ENCODE results near the gene TSC22D3.
"Not testable (repeated sequence)": the region's sequence is repeated elsewhere in the genome, so short reads cannot be mapped to it uniquely, and the experiment has no call there.

The TSC22D3 gene

DNA sequence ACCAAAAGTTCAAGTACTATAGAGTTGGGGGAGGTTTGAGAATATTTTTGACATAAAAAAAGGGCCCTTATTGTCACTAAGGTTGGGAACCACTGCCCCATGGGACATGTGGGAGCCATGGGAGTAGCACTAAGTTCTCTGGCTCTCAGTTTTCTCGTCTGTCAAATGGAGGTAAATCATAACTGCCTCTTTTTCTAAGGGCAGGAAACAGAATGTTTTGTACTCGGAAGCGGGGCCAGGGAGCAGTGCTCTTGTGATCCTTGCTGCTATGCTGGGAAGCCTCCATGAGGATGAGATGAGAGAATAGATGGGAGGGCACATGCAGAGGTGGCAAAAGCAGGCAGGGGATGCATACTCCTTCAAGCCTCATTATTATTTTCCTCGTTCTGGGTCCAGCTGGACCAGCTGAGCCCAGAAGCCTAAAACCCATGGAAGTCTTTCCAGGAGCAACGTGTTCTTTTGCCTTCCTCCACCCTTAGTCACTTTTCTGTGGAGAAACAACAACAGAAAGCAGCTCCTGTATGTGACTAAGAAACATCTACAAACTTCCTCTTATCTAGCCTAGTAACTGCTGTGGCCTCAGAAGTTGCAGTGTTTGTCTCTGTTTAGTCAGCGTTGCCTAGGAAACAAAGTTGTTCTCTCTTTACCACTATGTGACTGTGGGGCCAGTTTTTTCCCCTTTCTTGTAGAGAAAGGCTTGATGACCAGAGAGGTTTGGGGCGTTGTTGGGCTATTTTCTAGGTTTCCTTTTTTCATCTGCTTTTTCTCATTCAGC, 64.8 kb downstream of the TSC22D3 start:
- no peak for DNase-seq

DNA sequence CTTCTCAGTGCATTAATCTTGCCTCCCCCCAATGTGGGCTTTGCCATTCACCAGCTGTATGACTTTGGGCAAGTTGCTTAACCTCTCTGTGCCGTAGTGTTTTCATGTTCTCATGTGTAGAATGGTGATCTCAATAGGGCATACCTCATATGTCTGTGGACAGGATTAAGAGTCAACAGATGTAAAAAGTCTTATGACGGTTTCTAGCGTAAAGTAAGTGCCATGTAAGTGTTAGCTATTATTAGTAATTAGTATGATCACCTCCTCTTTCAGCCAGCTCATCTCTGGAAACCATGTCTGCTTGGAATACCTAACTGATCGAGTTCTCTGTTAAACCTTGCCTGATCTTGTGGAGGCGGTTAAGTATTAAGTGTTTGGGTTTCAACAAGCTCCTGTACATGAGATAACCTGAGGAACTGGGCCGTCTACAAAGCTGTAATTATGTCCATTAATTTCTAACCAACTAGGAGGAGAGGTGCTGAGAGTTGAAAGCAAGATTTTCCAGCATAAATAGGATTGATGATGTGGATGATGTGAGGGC, 66.3 kb downstream of the TSC22D3 start:
- no peak for DNase-seq

DNA sequence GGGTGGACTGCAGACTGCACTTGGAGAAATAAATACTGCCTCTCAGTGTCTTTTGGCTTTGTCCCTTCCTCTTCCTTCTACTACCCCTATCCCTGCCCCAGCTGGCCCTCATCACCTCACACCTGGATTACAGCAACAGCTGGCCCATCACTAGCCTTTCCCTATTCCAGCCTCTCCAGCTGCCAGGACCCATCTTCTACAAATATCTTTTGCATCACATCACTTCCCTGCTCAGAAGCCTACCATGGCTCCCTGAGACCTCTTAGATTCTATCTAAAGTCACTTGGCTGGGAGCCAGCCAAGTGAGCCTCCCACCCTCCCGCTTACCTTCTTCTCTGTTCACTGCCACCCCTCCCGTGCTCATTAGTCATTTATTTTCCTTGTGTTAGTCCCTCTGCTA, 66.8 kb downstream of the TSC22D3 start:
- no peak for DNase-seq

DNA sequence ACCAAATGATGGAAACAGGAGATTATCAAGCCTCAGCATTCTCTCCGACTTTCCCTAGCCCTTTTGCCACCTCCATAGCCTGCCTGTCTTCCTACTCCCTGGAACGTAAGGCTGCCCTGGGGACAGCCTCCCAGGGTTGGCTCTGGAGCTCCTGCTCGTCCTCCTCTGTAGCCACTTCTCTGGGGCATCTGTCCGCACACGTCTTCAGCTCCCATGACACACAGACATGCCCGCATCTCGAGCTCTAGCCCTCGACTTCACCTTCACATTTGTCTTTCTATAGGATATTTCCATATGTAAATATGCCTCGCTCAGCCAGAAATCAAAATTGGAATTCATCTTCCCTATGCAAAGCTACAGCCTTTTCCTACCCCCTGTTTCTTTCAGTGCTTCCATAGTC, 67.7 kb downstream of the TSC22D3 start:
- DNase-seq, result no peak

DNA sequence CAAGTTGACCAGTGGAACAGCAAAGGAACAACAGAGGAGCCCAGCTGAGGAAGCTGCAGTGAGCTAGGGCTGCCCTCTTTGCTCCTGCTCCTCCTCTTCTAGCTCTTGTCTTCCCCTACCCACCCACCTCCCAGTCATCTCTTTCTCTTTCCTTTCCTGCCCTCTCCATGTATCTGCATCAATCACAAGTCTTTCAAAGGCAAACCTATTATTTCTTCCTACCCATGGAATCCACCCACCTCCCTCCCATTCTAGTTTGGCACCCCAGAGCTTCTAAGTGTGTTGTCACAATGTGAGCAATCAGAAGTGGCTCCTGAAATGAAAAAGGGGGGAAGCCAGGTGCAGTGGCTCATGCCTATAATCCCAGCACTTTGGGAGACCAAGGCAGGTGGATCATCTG, 69.3 kb downstream of the TSC22D3 start:
- DNase-seq, result no peak

DNA sequence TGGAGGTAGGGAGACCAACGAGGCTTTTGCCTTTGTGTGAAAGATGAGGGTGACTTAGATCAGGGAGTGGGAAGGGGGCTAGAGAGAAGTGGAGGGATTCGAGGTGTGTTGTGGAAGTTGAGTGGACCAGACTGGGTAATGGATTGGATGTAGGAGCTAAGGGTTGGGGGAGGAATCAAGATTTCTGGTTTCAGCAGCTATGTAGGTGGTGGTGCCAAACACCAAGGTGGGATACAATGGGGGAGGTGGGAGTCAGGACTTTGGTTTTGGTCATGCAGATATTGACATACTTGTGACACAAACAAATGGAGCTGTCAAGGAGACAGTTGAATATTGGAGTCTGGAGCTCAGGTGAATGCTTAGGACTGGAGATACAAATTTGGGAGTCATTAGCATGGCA, 71.0 kb downstream of the TSC22D3 start:
- no peak for DNase-seq

DNA sequence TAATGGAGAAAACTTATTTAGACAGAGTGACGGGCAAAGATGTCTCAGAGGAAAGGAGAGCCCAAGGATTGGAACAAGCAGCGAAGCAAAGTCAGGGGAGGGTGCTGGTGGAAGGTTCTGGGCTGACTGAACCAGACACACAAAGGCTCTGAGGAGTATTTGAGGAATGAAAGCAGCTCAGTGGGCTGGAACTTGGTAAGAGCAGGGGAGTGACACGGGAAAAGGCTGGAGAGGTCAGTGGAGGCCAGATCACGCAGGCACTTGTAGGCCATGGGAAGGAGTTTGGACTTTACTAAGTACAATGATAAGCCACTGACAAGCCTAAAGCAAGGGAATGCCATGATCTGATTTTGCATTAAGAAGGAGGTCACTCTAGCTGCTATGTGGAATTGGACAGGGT, 71.4 kb downstream of the TSC22D3 start:
- no peak for DNase-seq

DNA sequence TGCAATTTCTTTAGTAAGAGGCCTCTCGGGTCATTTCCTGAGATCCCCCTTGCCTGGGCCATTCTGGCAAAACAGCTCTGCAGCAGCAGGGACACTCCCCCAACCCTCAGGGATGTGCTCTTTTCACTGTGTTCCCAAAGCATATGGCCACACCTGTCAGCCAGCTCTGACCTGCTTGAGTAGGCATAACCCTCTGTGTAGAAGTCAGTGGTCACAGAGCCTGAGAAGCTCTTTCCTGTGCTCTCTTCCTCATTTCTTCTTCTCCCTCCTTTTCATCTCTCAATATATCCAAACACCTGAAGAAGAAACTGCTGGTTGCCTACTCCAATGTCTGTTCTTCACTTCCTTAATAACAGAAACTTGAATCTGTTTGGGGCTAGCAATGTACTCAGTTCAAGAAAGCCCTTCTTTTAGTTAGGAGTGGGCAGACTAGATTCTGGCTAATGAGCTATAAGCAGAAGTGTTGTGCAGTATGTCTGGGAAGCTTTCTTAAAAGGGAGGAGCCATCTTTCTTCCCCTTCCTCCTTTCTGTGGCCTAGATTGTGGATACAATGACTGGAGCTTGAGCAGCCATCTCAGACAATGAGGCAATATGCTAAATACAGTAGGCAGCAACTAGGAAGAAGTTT, 74.0 kb downstream of the TSC22D3 start:
- no peak for DNase-seq

DNA sequence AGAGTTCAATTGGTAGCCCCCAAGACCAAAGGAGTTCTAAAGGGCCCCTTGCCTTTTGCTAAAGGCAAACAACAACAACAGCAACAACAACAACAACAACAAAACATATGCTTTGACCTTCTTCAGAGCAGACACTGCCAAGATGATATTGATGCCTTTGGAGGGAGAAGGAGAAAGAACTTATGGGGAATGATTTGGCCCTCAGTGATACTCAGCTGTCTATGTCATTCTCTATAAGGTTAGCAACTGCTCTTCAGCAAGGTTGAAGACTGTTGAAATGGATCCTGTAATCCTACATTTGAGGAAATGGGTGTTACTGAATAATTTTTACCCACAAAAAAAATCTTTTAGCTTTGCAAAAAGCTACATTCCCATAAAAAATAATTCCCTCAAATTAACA, 74.8 kb downstream of the TSC22D3 start:
- no peak for DNase-seq

DNA sequence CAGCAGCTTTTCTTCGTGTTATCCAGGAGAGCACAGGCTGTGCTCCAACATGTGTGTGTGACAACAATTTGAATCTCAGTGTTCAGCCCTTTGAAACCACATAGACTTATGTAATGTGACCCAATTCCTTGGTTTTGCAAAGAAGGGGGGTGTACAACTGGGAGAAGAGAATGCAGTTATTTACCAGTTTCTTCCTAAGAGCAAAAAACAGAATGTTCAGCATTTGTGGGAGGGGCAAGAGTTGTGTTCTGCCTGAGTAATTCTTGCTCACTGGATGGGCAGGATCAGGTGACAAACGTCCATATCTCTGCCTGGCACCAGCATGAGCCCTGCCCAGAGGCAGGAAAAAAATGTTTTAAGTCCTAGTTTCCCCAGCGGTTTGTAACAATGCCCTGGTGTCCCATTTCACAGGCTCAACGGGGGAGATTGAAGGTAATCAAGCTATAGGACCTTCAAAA, 75.2 kb downstream of the TSC22D3 start:
- no peak for DNase-seq

DNA sequence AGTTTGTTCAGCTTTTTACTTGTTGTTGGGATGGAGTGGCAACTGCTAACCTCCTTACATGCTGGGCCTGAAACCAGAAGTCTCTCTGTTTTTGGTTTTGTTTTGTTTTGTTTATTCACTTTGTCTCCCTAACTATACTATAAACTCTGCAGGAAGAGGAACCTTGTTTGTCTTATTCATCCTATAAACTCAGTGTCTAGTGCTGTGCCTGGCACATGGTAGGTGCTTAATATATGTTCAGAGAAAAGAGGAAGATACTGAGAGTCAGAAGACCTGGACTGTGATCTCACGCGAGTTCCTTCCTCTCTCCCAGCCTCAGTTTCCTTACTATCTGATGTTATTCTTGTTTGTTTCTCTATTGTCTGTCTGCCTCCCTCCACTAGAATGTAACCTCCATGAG, 76.0 kb downstream of the TSC22D3 start:
- no peak for DNase-seq

DNA sequence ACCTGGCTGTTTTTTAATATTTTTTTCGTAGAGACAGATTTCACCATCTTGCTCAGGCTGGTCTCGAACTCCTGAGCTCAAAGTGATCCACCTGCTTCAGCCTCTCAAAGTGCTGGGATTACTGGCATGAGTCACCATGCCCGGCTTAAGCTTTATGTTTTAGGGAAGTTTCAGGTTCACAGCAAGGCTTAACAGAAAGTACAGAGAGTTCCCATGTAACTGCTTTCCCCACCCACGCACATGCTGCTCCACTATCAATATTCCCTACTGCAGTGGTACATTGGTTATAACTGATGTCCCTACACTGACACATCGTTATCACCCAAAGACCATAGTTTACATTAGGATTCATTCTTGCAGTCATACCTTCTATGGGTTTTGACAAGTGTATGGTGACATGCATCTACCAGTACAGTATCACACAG, 84.6 kb downstream of the TSC22D3 start:
- no peak for DNase-seq

DNA sequence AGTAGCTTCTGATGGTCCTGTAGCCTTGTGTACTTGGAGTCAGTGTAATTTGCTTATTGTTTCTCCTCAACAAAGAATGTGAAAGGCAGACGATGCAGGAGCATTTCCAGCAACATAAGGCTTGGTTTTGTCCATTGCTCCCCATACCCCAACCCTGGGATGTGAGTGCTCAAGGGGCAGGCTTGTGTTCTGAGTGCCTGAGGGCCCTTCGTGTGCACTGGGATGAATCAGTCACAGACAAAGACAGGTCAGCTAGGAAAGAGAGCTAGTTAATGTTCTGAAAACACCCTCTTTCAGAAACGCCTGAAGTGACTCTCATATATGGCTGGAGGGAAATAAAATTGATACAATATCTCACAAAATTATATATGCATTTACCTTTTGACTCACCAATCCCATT, 88.1 kb downstream of the TSC22D3 start:
- DNase-seq, result no peak

DNA sequence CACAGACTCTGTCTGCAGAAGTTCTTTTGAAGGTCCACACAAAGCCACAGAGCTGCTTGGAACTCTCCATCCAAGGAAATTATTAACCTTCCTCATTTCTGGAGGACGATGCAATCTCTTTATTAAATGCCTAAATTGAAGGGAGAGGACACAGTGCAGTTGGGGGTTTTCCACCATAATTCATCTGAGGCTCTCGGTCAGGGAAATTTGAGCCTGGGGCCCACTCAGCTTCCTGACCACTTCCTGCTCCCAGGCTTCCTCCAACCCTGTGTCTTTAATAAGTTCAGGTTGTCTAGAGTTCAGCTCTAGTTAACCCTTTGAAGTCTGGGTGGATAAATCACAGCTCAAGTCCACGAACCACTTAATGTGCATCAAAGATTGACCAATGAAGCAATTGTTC, 88.8 kb downstream of the TSC22D3 start:
- no peak for DNase-seq

DNA sequence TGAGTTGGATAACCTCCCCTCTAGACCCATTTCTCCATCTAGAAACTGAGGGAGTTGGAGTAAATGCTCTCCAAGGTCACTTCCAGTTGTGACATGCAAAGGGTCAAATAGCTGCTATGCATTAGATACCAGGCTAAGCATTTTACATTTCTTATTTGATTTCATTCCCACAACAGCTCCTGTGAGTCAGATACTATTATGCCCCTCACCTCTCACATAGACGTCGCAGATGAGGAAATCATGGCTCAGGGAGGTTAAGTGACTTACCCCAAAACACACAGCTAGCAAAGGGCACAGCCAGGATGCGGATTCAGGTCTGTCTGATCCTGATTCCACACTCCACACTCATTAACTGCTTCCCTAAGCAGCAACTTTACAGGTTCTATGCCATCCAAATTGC, 89.6 kb downstream of the TSC22D3 start:
- DNase-seq, result no peak

DNA sequence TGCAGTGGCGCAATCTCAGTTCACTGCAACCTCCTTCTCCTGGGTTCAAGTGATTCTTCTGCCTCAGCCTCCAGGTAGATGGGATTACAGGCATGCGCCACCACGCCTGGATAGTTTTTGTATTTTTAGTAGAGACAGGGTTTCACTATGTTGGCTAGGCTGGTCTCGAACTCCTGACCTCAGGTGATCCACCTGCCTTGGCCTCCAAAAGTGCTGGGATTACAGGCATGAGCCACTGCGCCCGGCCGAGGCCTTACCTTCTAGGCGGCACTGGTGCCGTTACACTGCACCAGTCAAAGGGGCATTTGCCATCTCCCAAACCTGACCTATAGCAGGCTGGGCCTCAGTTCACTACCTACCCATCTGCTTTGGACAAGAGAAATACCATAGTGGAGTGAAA, 90.0 kb downstream of the TSC22D3 start:
- DNase-seq, result not testable (repeated sequence)

DNA sequence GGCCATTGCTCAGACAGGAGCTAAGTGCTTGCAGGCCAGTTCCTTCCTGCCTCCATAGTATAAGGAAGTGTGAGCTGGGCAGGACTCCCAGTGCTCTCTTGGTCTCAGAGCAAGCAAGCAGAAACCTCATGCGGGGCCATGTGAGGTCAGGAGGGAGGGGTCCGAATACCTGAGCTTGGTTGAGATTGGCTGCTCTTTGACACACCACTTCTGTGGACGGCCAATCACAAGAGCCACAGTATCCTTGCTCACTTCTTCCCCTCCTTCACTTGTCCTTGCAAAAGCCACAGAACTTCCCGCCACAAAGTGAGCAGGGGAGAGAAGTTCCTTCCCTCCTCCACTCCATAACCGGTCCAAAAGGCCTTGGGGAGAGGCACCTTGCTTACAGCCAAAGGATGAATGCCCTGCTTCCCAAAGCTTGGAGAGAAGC, 90.6 kb downstream of the TSC22D3 start:
- DNase-seq, result no peak

DNA sequence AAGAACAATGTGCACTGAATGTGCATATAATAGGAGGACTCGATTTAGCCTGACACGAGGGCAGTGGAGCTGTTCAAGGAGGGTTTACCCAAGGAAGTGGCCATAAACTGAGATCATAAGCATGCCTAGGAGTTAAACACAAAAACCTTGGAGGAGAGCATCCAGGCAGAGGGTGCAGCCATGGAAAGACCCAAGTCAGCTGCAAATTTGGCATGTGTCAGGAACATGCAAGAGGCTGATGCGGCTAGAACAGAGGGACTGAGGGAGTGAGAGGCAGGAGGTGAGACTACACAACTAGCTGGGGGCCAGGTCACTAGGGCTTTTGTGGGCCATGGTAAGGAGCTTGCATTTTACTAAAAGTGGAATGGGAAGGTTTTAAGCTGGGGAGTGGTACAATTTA, 91.7 kb downstream of the TSC22D3 start:
- DNase-seq, result no peak

DNA sequence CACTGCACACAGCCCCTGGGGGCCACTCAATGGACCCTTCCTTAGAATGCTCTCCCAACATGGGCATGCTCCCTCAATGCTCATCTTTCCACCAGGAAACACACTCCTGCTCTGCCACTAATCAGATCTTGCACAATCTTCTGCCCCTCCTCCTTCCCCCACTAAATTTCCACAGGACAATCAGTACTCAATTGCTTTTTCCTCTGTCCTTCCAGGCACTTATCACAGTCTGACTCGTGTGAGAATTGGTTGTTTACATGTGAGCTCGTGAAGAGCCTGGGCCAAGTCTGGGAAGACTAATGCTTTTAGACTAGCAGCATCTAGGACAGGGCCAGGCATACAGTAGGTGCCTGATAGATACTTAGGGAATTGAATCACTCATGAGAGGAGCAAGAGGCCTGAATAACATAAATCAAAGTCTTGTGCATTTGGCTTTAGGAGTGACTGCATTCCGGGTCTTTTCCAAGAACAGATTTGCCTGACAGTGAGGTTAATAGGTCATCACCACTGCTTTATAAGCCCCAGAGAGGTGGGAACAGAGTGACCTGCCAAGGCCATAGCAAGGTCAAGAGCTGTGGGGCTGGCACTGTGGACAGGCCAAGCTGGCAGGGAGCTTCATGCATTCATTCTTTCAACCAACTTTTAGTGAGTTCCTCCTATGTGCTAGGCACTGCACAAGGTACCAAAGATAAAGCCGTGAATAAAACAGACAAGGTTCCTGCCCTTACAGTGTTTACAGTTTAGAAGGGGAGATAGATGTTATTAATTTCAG, 92.3 kb downstream of the TSC22D3 start:
- DNase-seq, result no peak

DNA sequence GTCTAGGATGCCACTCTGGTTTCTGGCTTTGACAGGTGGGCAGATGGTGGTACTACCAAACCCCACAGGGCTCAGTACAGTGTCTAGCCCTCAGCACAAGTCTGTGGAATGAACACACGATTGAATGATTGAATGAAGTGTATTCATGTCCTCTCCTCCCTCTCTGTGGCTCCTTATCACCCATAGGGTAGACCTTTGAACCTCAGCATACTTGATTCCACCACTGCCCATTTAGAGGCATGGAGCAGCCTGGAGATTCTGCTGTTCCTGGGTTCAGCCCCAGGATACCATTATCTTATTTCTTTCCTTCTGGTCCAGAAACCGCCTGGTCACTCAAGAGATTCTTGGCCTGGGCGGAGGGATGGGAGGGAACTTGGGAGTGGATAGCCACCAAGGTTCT, 93.3 kb downstream of the TSC22D3 start:
- DNase-seq, result no peak

DNA sequence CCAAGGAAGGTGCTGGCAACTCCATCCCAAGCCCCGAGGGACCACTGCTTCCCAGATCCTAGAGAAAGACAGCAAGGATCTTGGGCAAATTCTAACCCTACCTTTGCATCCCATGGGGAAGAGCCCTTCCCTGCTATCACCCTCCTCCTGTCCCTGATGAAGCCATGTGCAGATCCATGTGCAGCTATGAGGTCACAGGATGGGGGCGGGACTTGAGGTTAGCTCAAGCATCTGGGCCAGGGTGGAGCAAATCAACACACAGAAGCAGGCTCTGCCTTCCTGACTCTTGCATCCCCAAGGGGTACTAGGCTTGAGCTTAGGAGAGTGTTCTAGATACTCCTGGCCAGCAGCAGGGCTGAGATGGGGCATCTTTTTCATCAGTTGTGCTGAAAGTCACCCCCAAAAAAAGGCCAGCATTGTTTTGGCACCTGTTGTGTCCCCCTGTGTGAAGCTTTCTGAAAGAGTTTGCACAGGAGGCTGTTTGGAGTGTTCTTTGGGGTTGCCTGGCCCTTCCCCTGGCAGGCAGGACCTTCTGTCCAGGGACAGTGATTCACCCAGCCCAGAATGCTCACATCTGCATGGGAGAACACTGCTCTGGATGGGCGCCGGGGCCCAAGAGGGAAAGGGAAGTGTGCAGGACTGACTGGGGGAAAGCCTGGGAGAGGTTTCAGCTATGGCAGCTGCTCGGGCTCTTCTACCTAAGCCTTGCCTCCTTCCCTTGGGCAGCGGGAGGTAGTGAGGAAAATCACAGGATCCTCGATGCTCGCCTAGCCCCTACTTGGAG, 96.4 kb downstream of the TSC22D3 start:
- no peak for DNase-seq

DNA sequence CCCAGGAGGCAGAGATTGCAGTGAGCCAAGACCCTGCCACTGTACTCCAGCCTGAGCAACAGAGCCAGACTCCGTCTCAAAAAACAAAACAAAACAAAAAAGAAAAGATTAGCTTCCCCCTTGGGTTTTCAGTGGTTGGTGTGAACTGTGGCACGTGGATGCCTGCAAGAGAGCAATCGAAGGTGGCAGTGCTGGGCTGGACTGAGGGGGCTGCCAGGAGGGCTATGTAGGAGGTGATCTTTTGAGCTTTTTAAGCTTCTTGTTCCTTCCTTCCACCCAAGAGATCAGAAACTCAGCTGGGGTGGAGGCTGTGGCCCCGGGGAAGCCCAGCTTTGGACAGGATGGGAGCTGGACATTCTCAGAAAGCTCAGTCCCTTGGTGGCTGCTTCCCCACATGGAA, 97.7 kb downstream of the TSC22D3 start:
- no peak for DNase-seq

DNA sequence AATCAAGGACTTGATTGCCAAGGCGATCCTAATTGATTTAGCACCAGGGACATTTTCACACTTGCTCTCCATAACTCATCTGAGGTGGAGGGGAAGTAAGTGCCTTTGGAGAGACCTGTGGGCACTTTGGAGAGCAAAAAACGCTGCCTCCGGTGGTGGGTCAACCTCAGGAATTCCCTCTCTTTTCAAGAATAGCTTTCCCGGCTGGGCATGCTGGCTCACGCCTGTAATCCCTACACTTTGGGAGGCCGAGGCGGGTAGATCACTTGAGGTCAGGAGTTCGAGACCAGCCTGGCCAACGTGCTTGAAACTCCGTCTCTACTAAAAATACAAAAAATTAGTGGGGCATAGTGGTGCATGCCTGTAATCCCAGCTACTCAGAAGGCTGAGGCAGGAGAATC, 98.1 kb downstream of the TSC22D3 start:
- no peak for DNase-seq

Data from NCI-H2171 (cell line).